ENCODE measurements around the gene FLYWCH2.

FLYWCH2 gene

DNA sequence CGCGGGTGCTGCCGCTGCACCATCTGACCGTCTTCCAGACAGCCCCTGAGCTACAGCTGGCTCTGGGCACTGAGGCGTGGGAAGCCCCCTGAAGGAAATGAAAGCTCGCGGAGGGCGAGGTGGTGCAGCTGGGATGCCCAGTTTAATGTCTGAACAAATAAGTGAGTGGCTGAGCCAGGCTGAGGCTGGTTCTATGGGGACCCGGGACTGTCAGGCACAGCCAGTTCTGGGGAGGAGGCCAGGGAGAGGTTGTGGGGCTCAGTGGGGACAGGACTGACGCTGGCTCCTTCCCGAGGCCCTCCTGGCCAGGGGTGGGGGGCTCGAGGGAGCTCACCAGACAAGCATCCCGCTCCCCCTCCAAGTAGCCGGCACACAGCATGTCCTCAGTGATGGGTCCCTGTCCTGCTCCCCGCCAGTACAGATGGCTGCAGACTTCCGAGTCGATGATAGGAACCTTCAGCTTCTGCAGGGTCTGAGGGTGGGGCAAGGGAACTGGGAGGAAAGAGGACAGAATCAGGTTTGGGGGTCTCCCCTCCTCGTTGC lies 29.4 kb upstream of the FLYWCH2 start:
- DNase-seq, result no peak

DNA sequence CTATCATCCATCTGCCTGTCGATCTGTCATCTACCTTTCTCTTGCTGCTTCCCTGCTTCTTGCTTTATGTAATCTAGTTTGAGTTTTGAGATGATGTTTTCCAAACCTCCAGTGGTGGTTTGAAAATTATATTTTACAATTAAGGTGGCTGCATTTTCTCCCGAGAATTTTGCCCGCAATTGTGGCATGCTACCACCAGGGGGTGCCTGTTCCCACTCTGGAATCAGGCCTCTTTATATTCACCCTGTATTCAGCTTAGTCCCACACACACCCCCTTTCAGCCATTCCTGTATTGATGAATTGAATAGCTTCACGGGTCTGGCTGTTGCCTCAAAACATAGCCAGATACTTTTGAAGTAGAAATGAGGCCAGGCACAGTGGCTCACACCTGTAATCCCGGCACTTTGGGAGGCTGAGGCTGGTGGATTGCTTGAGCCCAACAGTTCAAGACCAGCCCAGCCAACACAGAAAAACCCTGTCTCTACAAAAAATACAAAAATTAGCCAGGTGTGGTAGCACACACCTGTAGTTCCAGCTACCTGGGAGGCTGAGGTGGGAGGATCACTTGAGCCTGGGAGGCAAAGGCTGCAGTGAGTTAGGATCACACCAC lies 28.2 kb upstream of the FLYWCH2 start:
- DNase-seq, result no peak

DNA sequence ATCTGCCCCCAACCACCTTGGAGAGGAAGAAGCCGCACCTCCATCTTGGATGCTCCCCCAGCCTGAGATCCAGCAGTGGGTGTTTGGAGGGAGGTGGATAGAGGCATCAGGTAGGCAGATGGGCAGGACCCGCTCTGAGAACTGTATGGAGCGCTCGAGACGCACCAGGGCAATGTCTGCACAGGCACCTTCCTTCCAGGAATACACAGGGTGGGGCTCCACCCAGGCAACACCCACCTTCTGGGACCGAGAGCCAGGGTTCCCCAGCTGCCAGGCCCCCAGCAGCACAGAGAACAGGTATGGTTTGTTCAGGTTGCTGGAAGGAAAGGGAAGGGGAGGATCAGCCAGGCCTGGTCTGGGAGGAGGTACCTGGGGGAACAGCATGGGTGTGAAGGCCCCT lies 27.5 kb upstream of the FLYWCH2 start:
- DNase-seq, result no peak

DNA sequence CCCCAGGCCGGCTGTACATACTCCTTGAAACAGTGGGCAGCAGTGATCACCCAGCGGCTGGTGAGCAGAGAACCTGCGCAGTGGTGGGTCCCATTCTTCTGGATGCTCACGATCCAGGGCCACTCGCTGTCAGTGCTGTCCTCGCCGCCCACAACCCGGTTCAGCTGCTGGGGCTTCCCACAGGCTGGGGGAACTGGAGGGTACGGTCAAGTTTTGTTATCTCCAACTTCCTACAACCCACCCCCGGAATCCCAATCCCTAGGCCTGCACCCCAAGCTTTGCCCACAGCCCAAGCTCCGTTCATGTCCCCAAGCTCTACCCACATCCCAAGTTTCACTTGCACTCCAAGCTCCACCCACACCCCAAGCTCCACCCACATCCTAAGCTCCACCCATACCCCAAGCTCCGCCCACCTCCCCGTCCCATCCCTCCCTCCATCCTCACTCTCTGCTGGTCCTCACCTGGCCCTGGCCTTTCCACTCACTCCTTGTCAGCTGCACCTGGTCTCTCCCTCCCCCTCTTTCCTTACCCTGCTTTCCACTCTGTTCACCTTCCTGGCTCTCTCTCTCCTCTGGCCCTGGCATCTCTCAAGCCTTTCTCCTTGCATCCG lies 26.8 kb upstream of the FLYWCH2 start:
- no peak for DNase-seq

DNA sequence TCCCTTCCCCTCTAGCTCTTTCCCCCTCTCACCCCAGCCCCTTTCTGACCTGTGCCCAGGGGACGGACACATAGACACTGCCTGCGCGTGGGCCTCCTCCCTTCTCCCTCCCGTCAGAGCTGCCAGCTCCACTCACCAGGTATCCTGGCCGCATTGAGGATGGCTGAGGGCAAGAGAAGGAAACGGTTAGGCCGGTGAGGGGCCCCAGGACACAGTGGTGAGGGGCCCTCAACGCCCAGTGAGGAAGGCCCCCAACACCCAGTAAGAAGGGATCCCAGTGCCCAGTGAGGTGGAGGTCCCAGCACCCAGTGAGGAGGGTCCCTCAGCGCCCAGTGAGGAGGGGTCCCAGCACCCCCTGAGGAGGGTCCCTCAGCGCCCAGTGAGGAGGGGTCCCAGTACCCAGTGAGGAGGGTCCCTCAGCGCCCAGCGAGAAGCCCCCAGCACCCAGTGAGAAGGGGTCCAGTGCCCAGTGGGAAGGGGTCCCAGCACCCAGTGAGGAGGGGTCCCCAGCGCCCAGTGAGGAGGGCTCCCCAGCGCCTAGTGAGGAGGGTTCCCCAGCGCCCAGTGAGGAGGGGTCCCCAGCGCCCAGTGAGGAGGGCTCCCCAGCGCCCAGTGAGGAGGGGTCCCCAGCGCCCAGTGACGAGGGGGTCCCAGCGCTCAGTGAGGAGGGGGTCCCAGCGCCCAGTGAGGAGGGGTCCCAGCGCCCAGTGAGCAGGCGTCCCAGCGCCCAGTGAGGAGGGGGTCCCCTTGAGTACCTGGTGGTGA lies 26.1 kb upstream of the FLYWCH2 start:
- no peak for DNase-seq

DNA sequence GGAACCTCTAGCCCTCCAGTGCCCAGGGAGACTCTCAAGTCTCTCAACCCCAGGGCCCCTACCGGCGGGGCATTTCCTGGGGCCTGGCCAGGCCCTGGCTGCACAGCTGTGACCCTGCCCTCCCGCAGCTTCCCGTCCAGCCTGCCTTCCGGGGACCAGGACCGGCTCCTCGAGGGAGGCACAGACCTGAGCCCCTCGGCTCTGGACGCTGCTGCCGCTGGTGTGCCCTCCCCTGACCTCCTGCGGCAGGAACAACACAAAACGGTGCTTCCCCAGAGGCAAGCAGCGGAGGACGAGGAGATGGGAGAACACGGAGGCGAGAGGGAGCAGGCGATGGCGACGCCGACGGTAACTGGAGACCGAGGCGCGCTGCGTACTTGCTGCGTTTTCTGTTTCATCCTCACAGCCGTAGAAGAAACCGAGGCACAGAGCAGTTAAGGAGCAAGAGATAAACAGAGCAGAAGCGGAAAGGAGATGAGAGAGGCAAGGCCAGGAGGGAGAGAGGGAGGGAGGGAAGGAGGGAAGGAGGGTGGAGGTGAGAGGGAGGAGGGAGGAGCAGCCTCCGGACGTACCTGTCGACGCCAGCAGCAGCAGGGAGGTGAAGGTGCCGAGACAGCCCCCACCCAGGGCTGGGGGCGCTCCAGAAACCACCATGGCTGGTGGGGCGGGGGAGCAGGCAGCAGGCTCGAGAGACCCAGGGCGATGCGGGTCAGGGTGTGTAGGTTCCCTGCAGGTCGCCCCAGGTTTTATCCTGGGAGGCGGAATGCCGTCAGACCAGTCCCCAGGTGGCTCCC lies 25.4 kb upstream of the FLYWCH2 start, which contains the start of gene PRSS22:
Gene PRSS22, minus strand, starts transcription at position 720 of the 794 bp plus-strand sequence. Its CDS starts 66 bp downstream, at position 654.
- peak in 1 of 5 experiments; percentile 21 for DNase-seq

DNA sequence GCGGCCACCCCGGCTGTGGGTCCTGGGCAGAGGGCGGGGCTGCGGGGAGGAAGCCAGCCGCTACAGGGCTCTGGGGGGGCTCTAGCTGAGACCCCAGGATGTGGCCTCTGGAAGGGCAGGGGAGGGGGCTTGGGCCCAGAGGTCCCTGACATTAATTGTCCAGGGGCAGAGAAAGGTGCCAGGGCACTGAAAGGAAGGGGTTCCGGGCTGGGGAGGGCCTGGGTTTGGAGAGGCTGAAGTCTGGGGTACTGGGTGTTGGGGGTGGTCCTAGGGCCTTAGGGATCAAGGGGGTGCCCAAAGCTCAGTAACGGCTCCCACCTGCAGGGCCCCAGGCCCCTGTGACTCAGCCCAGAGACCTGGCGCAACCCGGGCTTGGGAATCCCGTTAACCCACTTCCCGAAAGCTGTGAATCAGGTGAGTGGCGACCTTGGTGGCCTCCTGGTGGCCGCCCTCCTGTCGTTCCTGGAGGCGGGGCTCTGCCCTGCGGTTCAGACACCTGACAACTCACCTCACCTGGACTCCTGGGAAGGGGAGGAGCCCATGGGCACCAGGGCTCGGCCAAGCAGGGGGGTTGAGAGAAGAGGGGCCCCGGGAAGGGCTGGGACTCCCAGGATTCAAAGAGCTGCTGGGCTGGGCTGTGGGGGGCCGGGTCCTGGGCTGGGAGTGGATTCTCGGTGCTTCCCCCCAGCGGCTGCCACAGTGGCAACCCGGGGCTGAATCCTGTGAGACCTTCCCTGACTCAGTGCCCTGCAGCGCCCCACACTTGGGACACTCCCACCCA lies 24.6 kb upstream of the FLYWCH2 start:
- peak in 1 of 5 experiments; percentile 18 for DNase-seq

DNA sequence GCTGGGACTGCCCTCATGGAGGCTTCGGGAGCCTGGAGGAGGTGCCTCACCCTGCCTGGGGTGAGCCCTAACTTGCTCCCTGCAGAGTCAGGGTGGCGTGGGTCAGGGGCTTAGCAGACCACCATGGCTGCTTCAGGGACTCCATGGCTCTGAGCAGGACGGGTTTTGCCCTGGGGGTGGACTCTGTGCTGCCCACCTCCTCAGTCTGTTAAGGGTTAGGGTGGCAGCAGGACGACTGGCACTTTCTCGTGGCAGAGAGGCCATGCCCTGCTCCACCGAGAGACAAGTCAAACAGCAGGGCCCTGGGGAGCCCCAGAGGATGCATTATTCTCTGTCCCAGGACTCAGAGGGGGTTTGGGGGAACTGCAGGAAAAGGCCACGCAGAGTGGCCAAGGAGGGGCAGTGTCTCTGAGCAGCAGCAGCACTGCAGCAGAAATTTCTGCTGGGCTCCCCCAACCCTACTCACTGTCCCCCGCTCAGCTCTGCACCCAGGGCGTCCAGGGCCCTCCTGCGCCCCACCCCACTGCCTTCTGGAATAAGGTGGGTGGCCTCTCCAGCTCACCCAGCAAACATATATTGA lies 23.2 kb upstream of the FLYWCH2 start:
- DNase-seq, result no peak

DNA sequence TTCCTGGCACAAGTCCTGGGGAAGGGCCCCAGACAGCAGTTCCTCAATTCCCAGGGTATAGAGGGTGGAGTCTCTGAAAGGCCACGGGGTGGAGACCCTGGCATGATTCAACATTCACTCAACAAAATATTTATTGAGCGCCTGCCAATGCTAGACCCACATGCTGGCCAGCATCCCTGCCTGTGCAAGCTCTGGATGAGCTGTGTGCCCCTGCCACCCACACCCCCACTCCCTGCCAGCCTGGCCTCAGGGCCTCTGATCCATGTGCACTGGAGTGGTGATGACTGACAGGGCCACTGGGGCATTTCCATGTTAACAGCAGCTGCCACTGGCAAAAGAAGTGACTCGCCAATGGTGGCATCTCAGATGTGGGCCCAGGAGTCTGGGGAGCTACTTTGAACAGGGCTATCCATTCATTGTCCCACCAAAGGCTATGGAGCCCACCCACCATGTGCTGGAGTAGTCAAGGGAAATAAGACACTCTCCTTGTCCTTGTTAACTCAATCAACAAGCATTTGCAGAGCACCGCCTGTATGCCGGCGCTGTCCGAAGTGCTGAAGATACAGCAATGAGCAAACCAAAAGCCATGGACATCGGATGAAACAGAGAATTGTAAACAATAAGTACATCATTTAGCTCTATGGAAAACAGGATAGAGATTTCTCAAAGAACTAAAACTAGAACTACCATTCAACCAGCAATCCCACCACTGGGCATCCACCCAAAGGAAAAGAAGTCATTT lies 22.0 kb upstream of the FLYWCH2 start:
- no peak for DNase-seq

DNA sequence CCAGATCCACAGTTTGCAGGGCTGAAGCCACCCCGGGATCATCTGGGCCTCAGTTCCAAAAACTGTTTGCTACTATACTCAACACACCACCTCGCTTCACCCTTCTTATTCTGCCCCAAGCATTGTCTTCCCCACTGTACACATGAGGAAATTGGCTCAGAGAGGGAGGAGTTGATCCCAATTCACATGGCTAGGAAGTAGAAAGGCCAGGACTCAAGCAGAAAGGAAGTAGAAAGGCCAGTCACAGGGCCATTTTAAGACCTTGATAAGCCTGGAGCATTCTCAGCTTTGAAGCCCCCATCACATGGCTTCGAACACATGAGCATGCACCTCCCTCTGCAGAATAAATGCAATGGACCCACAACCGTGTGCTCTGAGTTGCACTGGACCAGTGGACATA lies 17.4 kb upstream of the FLYWCH2 start:
- DNase-seq, result no peak

DNA sequence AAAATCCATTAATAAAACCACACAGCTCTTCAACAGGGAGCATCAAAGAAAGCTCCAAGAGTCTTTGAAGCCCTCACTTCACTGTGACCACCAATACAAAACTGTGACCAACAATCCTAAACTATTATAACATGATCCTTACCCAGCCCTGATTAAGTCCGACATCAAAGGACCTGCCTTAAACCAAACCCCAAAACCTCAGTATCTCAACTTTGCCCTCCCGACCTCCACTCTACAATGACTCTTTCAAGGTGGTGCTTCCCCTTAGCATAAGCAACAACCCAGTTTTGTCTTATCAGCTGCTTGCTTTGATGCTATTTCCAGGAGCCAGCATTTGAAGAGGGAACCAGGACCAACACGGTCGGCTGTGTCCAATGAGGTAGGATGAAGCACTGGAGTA lies 16.6 kb upstream of the FLYWCH2 start:
- DNase-seq, result no peak

DNA sequence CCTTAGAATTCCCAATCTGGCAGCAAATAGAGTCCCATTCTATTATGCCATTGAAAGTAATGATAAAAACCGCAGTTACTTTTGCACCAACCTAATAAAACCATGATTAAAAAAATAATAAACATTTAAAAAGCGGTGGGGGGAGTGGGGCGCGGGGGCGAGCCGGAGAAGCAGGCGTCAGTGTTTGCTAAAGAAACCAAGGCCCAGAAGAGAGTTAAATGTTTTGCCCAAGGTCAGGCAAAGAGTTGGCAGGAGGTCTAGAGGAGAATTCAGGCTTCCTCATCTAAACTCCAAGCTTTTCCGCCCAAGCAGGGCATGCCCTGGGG lies 15.4 kb upstream of the FLYWCH2 start:
- no peak for DNase-seq

DNA sequence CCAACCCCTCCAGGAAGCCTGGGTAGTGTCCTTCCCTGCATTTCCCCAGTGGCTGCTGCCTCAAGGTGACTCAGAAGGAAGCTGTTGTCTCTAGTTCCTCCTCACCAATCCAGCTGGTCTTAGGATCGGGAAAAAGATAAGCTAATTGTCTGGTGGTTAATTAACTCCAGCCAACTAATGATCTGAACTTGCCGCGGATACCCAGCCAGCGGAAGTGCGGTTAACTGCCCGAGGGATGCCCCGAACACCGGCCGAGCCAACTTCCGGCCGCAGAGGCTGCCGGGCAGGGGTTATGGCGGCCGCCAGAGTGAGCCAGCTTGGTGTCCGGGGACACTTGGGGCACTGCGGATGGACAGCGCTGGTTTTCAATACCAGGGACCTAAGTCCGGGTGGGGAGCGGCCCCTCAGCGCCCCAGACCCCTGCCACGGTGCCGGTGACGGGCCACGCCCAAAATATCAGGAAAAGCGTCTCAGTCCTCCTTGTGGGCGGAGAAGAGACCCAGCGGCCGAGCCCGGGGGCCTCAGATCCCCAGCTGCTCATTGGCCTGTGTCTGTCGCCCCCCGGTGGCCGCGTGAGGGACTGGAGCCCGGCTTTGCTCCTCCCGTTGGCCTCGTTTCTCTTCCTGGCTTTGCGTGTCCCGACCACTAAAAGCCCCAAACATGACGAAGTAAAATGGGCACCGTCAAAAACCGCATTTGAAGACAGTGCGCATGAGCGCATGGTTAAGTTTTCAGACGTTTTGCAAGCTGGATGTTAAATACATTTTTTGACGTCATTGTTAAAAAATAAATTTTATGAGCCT lies 14.8 kb upstream of the FLYWCH2 start:
- DNase-seq, result peak; percentile 84 to 96 (median 94)

DNA sequence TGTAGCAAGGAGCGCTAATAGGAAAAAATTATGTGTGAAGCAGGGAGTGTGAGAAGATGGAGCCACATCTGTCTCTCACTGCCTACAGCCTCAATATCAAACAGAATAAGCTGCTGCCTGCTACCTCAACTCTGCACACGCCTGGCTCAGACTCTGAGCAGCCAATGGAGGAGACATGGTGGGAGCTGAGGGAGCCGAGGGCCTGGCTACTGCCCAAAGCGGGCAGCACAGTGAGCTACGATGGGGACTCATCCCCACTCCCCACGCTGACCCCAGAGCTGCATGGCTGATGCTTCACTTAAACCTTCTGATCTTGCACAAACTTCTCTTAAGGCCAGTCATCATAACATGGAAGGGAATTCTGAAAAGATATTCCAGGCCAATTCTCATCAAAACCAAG lies 11.1 kb upstream of the FLYWCH2 start:
- no peak for DNase-seq

DNA sequence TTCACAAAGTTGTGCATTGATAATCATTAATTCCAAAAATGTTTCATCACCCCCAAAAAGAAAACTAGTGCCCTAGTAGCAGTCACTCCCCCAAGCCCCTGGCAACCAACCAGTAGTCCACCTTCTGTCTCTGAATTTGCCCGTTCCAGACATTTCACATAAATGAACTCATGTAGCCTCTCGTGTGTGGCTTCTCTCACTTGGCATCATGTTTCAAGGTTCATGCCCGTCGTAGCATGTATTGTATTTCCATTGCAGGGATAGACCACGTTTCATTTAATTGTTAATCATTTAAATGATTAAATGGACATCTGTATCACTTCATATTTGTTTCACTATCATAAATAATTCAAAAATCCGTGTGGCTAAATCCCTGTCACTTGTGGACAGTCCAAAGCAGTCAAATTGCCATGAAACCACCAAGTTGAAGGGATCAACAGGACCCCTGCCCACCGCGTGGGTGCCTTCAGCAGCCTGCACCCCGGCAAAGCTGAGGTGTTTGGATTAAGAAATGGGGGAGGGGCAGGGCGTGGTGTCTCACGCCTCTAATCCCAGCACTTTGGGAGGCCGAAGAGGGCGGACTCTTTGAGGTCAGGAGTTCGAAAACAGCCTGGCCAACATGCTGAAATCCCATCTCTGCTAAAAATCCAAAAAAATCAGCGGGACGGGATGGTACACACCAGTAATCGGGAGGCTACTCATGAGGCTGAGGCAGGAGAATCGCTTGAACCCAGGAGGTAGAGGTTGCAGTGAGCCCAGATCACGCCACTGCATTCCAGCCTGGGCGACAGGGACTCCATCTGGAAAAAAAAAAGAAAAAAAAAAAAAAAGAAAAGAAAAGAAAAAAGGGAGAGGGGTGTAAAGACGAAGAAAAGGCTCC lies 8.7 kb upstream of the FLYWCH2 start:
- DNase-seq, result no peak

DNA sequence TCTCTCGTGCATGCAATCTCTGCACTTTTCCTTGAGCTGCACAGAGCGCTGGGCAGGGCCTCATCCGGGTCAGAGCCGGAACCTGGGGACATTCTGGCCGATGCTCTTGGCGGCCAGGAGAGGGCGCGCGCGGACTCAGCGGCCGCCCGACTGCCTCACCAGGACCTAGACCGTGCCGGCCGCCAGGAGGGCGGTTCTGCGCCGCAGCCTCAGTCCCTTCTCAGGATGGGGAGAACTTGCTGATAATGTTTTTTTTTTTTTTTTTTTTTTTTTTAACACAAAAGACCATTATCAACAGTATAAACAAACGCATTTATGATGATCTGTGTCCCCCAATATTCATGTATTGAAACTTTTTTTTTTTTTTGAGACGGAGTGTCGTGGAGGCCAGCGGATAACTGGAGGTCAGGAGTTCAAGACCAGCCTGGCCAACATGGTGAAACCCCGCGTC lies 8.1 kb upstream of the FLYWCH2 start:
- peak; percentile 47 to 79 (median 56) for DNase-seq

DNA sequence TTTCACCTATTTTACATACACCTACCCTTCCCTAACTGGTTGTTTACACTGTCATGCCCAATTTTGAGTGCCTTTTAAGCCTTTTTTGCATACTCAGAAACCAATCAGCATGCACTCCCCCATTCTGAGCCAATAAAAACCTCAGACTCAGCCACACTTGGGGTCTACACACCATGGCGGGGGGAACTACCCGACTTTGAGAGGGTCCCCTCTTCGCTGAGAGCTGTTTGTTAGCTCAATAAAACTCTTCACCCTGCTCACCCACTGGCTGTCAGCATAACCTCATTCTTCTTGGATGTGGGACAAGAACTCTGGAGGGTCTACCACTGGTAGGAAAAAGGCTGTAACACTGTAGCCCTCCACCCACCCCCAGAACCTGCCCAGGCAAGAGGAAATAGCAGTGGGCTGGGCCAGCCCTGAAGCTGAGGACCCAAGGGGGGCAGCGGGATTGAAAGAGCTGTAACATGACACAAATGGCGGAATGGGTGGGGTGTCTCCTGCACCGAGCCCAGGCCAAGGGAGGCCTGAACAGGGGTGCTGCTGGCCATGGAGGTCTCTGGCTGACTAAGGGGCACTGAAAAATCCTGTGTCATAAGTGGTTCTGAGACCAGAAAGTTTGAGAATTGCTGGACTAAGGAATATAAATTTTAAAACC lies 3.0 kb upstream of the FLYWCH2 start:
- DNase-seq, result no peak

Data from T-helper 2 cell (primary cell).